ENCODE measurements around the gene GHR. TPM values are rescaled to one million over a fixed set of nuclear protein-coding genes. Genes with fewer than 3 reads are reported as not detected.

GHR gene
- total and polyA plus RNA-seq, 2 of the 8 experiments (the other 6 are each of a cell fraction or from before 2014, with no cell fraction given), result 0.15 to 0.19 TPM

- Histone ChIP-seq H4K8ac (ENCODE audit: extremely low read depth, insufficient read depth, low read length) (no peak overlapping the region), H3K14ac (ENCODE audit: insufficient read length) (no peak overlapping the region), H3K9ac (replicated peaks in 1 of 4; ENCODE audit: extremely low read depth in 1 of 4, low read depth in 3 of 4, low read length in 3 of 4) (no peak overlapping the region), H3K18ac (ENCODE audit: extremely low read depth, low read length) (no peak overlapping the region), H3K79me1 (ENCODE audit: low read depth, low read length) (no peaks in the 10 kb centered on the region), H4K5ac (ENCODE audit: insufficient read length, low read depth, low read length) (no peak overlapping the region), H3K79me2 (ENCODE audit: control insufficient read depth in 1 of 2, insufficient read depth in 2 of 2, low read length in 2 of 2) (no peaks in the 10 kb centered on the region), H2BK5ac (ENCODE audit: low read depth, low read length) (no peak overlapping the region), H2AK5ac (ENCODE audit: low read depth, low read length) (no peak overlapping the region), H2BK15ac (ENCODE audit: low read length) (no peak overlapping the region), H3K23me2 (ENCODE audit: low read depth, low read length) (no peaks in the 10 kb centered on the region), H3K23ac (ENCODE audit: insufficient read length) (no peak overlapping the region), H2BK12ac (ENCODE audit: low read depth, low read length) (no peak overlapping the region), H3K36me3 (ENCODE audit: control insufficient read depth in 2 of 4, insufficient read depth in 4 of 4, low read length in 3 of 4) (no peaks in the 10 kb centered on the region), H4K20me1 (replicated peaks in 1 of 2; ENCODE audit: control insufficient read depth in 1 of 2, insufficient read depth in 2 of 2, low read length in 2 of 2) (no peaks in the 10 kb centered on the region), H3K4ac (replicated peaks; ENCODE audit: insufficient read length, low read depth, low read length) (no peak overlapping the region), H3K4me3 (ENCODE audit: extremely low read depth in 1 of 4, insufficient read depth in 2 of 4, low read depth in 3 of 4, low read length in 4 of 4) (no peak overlapping the region), H3K27ac (ENCODE audit: low read depth, low read length) (no peak overlapping the region), H2BK120ac (replicated peaks; ENCODE audit: low read depth, low read length) (no peak overlapping the region), H3K27me3 (replicated peaks in 1 of 4; ENCODE audit: control insufficient read depth in 3 of 4, extremely low read depth in 1 of 4, insufficient read depth in 3 of 4, low read length in 3 of 4) (no peaks in the 10 kb centered on the region), H2BK20ac (ENCODE audit: low read length) (no peak overlapping the region), H3K9me3 (ENCODE audit: insufficient read depth in 2 of 2, low read depth in 1 of 2, low read length in 1 of 2) (no peaks in the 10 kb centered on the region), H3K4me1 (replicated peaks in 1 of 4; ENCODE audit: control insufficient read depth in 3 of 4, insufficient read depth in 4 of 4, low read length in 3 of 4) (no peaks in the 10 kb centered on the region), H3K56ac (replicated peaks; ENCODE audit: insufficient read length, low read depth, low read length) (no peak overlapping the region), H2AFZ (ENCODE audit: low read length) (no peak overlapping the region), H3K4me2 (ENCODE audit: insufficient read depth in 1 of 2, low read depth in 2 of 2, low read length in 2 of 2) (no peak overlapping the region), H4K91ac (replicated peaks; ENCODE audit: insufficient read length, low read length) (no peak overlapping the region)
- WGBS, 2 experiments (ENCODE audit: extremely low coverage in 1 of 2, insufficient coverage in 1 of 2, insufficient read length in 1 of 2, insufficient replicate concordance in 2 of 2, low coverage in 1 of 2, low lambda C conversion rate in 2 of 2, missing lambda C conversion rate in 1 of 2), result 83% methylated on average over 4 of the region's 4 CpGs; no CpG with 5 or more reads in 1 of the 2 experiments
- TF ChIP-seq MAFK (IDR thresholded peaks at IDR 0.05; ENCODE audit: low read depth, low read length) (no peak), SRF (IDR thresholded peaks at IDR 0.05; ENCODE audit: low read depth, low read length) (no peak)
- FAIRE-seq, result no peak
- CTCF ChIA-PET (ENCODE audit: partially characterized antibody), result interaction anchor here (0.6 to 0.9 kb wide), 2 partner anchors 111 to 939 kb away, joined by 3 read pairs; no protein-coding TSS in a partner anchor
- DNase-seq (ENCODE audit: low read depth in 1 of 2, low spot score in 2 of 2), result no peak
- POLR2A ChIA-PET (ENCODE audit: partially characterized antibody), result no interaction called here
Observed at GRCh38 chr5:42634575-42634974, 211.3 kb downstream of the GHR start.

Data from H1 (cell line).